Neuronal stem cell (in vitro differentiated cells): Measurements from ENCODE around the gene RAD17.
"Not testable (repeated sequence)": the region's sequence is repeated elsewhere in the genome, so short reads cannot be mapped to it uniquely, and the experiment has no call there.

Experiments
- DNase-seq: peaks from one replicate; pipeline ENCODE4 v3.0.0-alpha.2; 2013; ENCODE audit warnings: low spot score
- H2AFZ ChIP-seq: one replicate; pipeline ENCODE4 v1.6.1; 2013; ENCODE audit warnings: mild to moderate bottlenecking, low read length, inconsistent platforms
- H2AK5ac ChIP-seq: 2 replicates; pipeline ENCODE4 v1.6.1; 2013; ENCODE audit warnings: low read depth, mild to moderate bottlenecking, inconsistent platforms, low read length, moderate library complexity, mixed read lengths
- H2BK120ac ChIP-seq: 2 replicates; pipeline ENCODE4 v1.6.1; 2013; ENCODE audit warnings: low read depth, mild to moderate bottlenecking, inconsistent platforms, low read length, moderate library complexity, mixed read lengths
- H2BK12ac ChIP-seq: one replicate; pipeline ENCODE4 v1.6.1; 2013; ENCODE audit warnings: low read length, inconsistent platforms
- H2BK15ac ChIP-seq: 2 replicates; pipeline ENCODE4 v1.6.1; 2013; ENCODE audit warnings: mild to moderate bottlenecking, low read length, inconsistent platforms, mixed read lengths
- H2BK5ac ChIP-seq: one replicate; pipeline ENCODE4 v1.6.1; 2013; ENCODE audit warnings: inconsistent platforms, mild to moderate bottlenecking, low read length, moderate library complexity
- H3K14ac ChIP-seq: one replicate; pipeline ENCODE4 v1.6.1; 2013; ENCODE audit warnings: low read length, inconsistent platforms
- H3K18ac ChIP-seq: 2 replicates; pipeline ENCODE4 v1.6.1; 2013; ENCODE audit warnings: low read length, inconsistent platforms
- H3K23ac ChIP-seq: 2 replicates; pipeline ENCODE4 v1.6.1; 2013; ENCODE audit warnings: low read depth, mild to moderate bottlenecking, mixed read lengths, low read length, inconsistent platforms; ENCODE audit not compliant: poor library complexity
- H3K27ac ChIP-seq: replicated peaks from 3 replicates; pipeline ENCODE4 v1.5.1; 2013; ENCODE audit warnings: low read length, inconsistent platforms
- H3K27me3 ChIP-seq, 3 experiments: 2 replicates each; pipeline ENCODE4 v1.6.1; 2013; ENCODE audit warnings: low read length in 3 of 3, mild to moderate bottlenecking in 2 of 3, inconsistent platforms in 1 of 3, low read depth in 1 of 3, mixed read lengths in 1 of 3, moderate library complexity in 1 of 3; ENCODE audit not compliant: control insufficient read depth in 3 of 3, insufficient read depth in 3 of 3
- H3K36me3 ChIP-seq, 2 donors: replicated peaks in 1 of 2; 2 replicates each; pipeline ENCODE4 v1.6.1; 2013; ENCODE audit warnings: low read length in 2 of 2; ENCODE audit not compliant: control insufficient read depth in 2 of 2, insufficient read depth in 2 of 2
- H3K4ac ChIP-seq: 2 replicates; pipeline ENCODE4 v1.6.1; 2013; ENCODE audit warnings: inconsistent platforms, mild to moderate bottlenecking, low read length, moderate library complexity
- H3K4me1 ChIP-seq, 2 donors: 1 replicate in 1 of 2; 2 replicates in 1 of 2; pipeline ENCODE4 v1.6.1; 2013; ENCODE audit warnings: low read length in 2 of 2, low read depth in 1 of 2; ENCODE audit not compliant: control insufficient read depth in 2 of 2, insufficient read depth in 1 of 2
- H3K4me2 ChIP-seq: one replicate; pipeline ENCODE4 v1.6.1; 2013; ENCODE audit warnings: mild to moderate bottlenecking, low read length, inconsistent platforms; ENCODE audit not compliant: insufficient read depth, poor library complexity, severe bottlenecking
- H3K4me3 ChIP-seq, 2 donors: 2 replicates each; pipeline ENCODE4 v1.5.1; 2013; ENCODE audit warnings: low read length in 2 of 2, mild to moderate bottlenecking in 2 of 2, inconsistent platforms in 1 of 2, moderate library complexity in 1 of 2
- H3K79me1 ChIP-seq: one replicate; pipeline ENCODE4 v1.6.1; 2013; ENCODE audit warnings: low read depth, mild to moderate bottlenecking, inconsistent platforms, low read length, moderate library complexity
- H3K9ac ChIP-seq: one replicate; pipeline ENCODE4 v1.6.1; 2013; ENCODE audit warnings: mild to moderate bottlenecking, low read depth, low read length, inconsistent platforms; ENCODE audit not compliant: poor library complexity
- H3K9me3 ChIP-seq, 2 donors: replicated peaks in 1 of 2; 2 replicates each; pipeline versions ENCODE3 to v1.6.1; 2013; ENCODE audit warnings: low read length in 2 of 2, mild to moderate bottlenecking in 2 of 2, inconsistent platforms in 1 of 2, low read depth in 1 of 2, mixed read lengths in 1 of 2, moderate library complexity in 1 of 2; ENCODE audit not compliant: control insufficient read depth in 2 of 2, insufficient read depth in 1 of 2
- H4K8ac ChIP-seq: one replicate; pipeline ENCODE4 v1.6.1; 2013; ENCODE audit warnings: low read depth, mild to moderate bottlenecking, inconsistent platforms, low read length, moderate library complexity
- H4K91ac ChIP-seq: one replicate; pipeline ENCODE4 v1.6.1; 2013; ENCODE audit warnings: low read length, low read depth, mild to moderate bottlenecking, inconsistent platforms; ENCODE audit not compliant: poor library complexity
- WGBS, 2 donors: extraction: QIAGEN DNeasy Blood & Tissue Kit; methylation state at CpG; one replicate each; pipeline ENCODE4 v1.1.7; 2013; ENCODE audit warnings: missing lambda C conversion rate in 2 of 2, mixed read lengths in 1 of 2; ENCODE audit not compliant: insufficient read length in 2 of 2, insufficient replicate concordance in 1 of 2; ENCODE audit errors: extremely low coverage in 2 of 2; 5-methylcytosine and 5-hydroxymethylcytosine counted together

Gene RAD17

GRCh38 chr5:69454460-69455249, 85.0 kb downstream of the RAD17 start:
- no peak for DNase-seq

GRCh38 chr5:69455428-69455988, 85.9 kb downstream of the RAD17 start:
- H3K4ac ChIP-seq, H3K4me1 ChIP-seq, H2BK15ac ChIP-seq, H2AFZ ChIP-seq, H2BK12ac ChIP-seq, H3K36me3 ChIP-seq, H4K91ac ChIP-seq, H3K14ac ChIP-seq, H3K23ac ChIP-seq, H3K79me1 ChIP-seq, DNase-seq, H3K27ac ChIP-seq, H3K18ac ChIP-seq, H3K27me3 ChIP-seq, H3K9me3 ChIP-seq, H4K8ac ChIP-seq, H3K4me2 ChIP-seq, H2BK5ac ChIP-seq, H2AK5ac ChIP-seq, H3K9ac ChIP-seq, H3K4me3 ChIP-seq, H2BK120ac ChIP-seq: not testable (repeated sequence)
- no CpG with 5 or more reads among the region's 7 CpGs for WGBS, 2 donors

More at GRCh38 chr5:69454460-69455249, 85.0 kb downstream of the RAD17 start:
- H3K14ac ChIP-seq = no peak overlapping the region
- no peaks in the 10 kb centered on the region for H3K27me3 ChIP-seq
- H3K23ac ChIP-seq = no peak overlapping the region
- no peak overlapping the region for H4K8ac ChIP-seq
- no peaks in the 10 kb centered on the region for H3K9me3 ChIP-seq
- no peak overlapping the region for H3K27ac ChIP-seq
- H3K4me3 ChIP-seq = no peak overlapping the region
- no peak overlapping the region for H3K9ac ChIP-seq
- no peaks in the 10 kb centered on the region for H3K79me1 ChIP-seq
- H2BK12ac ChIP-seq = no peak overlapping the region
- no peak overlapping the region for H4K91ac ChIP-seq
- H3K4ac ChIP-seq = no peak overlapping the region
- peak overlapping the region; percentile 79 for H2AFZ ChIP-seq
- no peak overlapping the region for H2BK5ac ChIP-seq
- H2AK5ac ChIP-seq = no peak overlapping the region
- no peak overlapping the region for H2BK120ac ChIP-seq
- no peaks in the 10 kb centered on the region for H3K36me3 ChIP-seq
- H3K4me2 ChIP-seq = no peak overlapping the region
- no CpG with 5 or more reads among the region's 8 CpGs for WGBS, 2 donors
- no peak overlapping the region for H3K18ac ChIP-seq
- H3K4me1 ChIP-seq = peaks cover 2 to 3% of the 10 kb centered on the region in 2 donors
- H2BK15ac ChIP-seq = no peak overlapping the region

- no peak overlapping the region for H2AK5ac ChIP-seq
- H3K9ac ChIP-seq = no peak overlapping the region
- H3K4ac ChIP-seq = no peak overlapping the region
- no peak overlapping the region for H2BK15ac ChIP-seq
- no peak overlapping the region for H3K23ac ChIP-seq
- H3K9me3 ChIP-seq = no peaks in the 10 kb centered on the region
- WGBS, 2 donors = no CpG with 5 or more reads among the region's 1 CpG
- H4K8ac ChIP-seq = no peak overlapping the region
- H3K4me1 ChIP-seq = no peaks in the 10 kb centered on the region
- H3K4me3 ChIP-seq = no peak overlapping the region
- no peak overlapping the region for H3K14ac ChIP-seq
- no peak overlapping the region for H2BK120ac ChIP-seq
- H2AFZ ChIP-seq = no peak overlapping the region
- no peak for DNase-seq
- no peaks in the 10 kb centered on the region for H3K27me3 ChIP-seq
- no peak overlapping the region for H4K91ac ChIP-seq
- H2BK5ac ChIP-seq = no peak overlapping the region
- H3K36me3 ChIP-seq = no peaks in the 10 kb centered on the region
- H3K18ac ChIP-seq = no peak overlapping the region
- no peaks in the 10 kb centered on the region for H3K79me1 ChIP-seq
- H3K27ac ChIP-seq = no peak overlapping the region
- no peak overlapping the region for H2BK12ac ChIP-seq
- H3K4me2 ChIP-seq = no peak overlapping the region
These were observed 92.6 kb downstream of the RAD17 start for GRCh38 chr5:69462170-69462569.
